Neural progenitor cell (in vitro differentiated cells): ENCODE data around the gene MEGF6. TPM values are rescaled to one million over a fixed set of nuclear protein-coding genes. Genes with fewer than 3 reads are reported as not detected.

Experiments
- DNase-seq: peaks from one replicate; pipeline ENCODE4 v3.0.0-alpha.2; 2016; ENCODE audit warnings: low spot score
- H2AFZ ChIP-seq: fragments of 200-600 bp; sonication (generic); replicated peaks from 2 replicates; pipeline ENCODE4 v1.6.1; 2016; ENCODE audit warnings: antibody characterized with exemption
- H3F3A ChIP-seq: fragments of 200-600 bp; sonication (generic); 2 replicates; pipeline ENCODE4 v1.6.1; 2016; ENCODE audit warnings: antibody characterized with exemption, low read depth
- H3K27ac ChIP-seq: fragments of 200-600 bp; sonication (generic); 2 replicates; pipeline ENCODE4 v1.5.1; 2016; ENCODE audit warnings: mild to moderate bottlenecking
- H3K27me3 ChIP-seq: fragments of 200-600 bp; sonication (generic); 2 replicates; pipeline ENCODE4 v1.6.1; 2016; ENCODE audit warnings: mild to moderate bottlenecking, moderate library complexity
- H3K36me3 ChIP-seq: fragments of 200-600 bp; sonication (generic); 2 replicates; pipeline ENCODE4 v1.5.1; 2016
- H3K4me1 ChIP-seq: fragments of 200-600 bp; sonication (generic); 2 replicates; pipeline ENCODE4 v1.6.1; 2016; ENCODE audit warnings: mixed run types
- H3K4me2 ChIP-seq: fragments of 200-600 bp; sonication (generic); 2 replicates; pipeline ENCODE4 v1.6.1; 2016
- H3K4me3 ChIP-seq: fragments of 200-600 bp; sonication (generic); 2 replicates; pipeline ENCODE4 v1.5.1; 2016
- H3K79me2 ChIP-seq: fragments of 200-600 bp; sonication (generic); 2 replicates; pipeline ENCODE4 v1.6.1; 2016; ENCODE audit warnings: low read depth
- H3K9ac ChIP-seq: fragments of 200-600 bp; sonication (generic); 2 replicates; pipeline ENCODE4 v1.6.1; 2016
- H3K9me3 ChIP-seq: fragments of 200-600 bp; sonication (generic); 2 replicates; pipeline ENCODE4 v1.5.1; 2016; ENCODE audit warnings: low read depth
- H4K20me1 ChIP-seq: fragments of 200-600 bp; sonication (generic); 2 replicates; pipeline ENCODE4 v1.6.1; 2016; ENCODE audit warnings: low read depth
- H3K27ac Mint-ChIP-seq: 3 replicates; pipeline ENCODE4 v1.8.0; 2021; ENCODE audit warnings: mixed read lengths
- H3K27me3 Mint-ChIP-seq: 2 replicates; pipeline ENCODE4 v1.8.0; 2022; ENCODE audit warnings: low read depth, mild to moderate bottlenecking, inconsistent platforms, moderate library complexity, mixed read lengths; ENCODE audit not compliant: insufficient read depth
- H3K36me3 Mint-ChIP-seq: 3 replicates; pipeline ENCODE4 v1.8.0; 2021; ENCODE audit warnings: mixed read lengths
- H3K4me1 Mint-ChIP-seq: 3 replicates; pipeline ENCODE4 v1.8.0; 2021; ENCODE audit warnings: mixed read lengths
- H3K4me3 Mint-ChIP-seq: 3 replicates; pipeline ENCODE4 v1.8.0; 2021; ENCODE audit warnings: mild to moderate bottlenecking, moderate library complexity, mixed read lengths
- H3K9me3 Mint-ChIP-seq: 3 replicates; pipeline ENCODE4 v1.8.0; 2020; ENCODE audit warnings: mixed read lengths
- EZH2 ChIP-seq: fragments of 200-600 bp; sonication (generic); IDR thresholded peaks from 2 replicates; pipeline ENCODE4 v1.6.1; 2017; ENCODE audit warnings: antibody characterized with exemption, mild to moderate bottlenecking, moderate library complexity
- EZH2phosphoT487 ChIP-seq: fragments of 200-600 bp; sonication (generic); IDR thresholded peaks from 2 replicates; pipeline ENCODE4 v1.6.1; 2017; ENCODE audit warnings: antibody characterized with exemption
- total RNA-seq: library from RNA; depleted of rRNA; stranded (reverse); fragments of >200 nt; gene quantifications from 2 replicates; pipeline ENCODE4 v1.2.3, GENCODE V29; 2015; ENCODE audit warnings: low replicate concordance
- TF ChIP-seq, protein P1 (sequence below): fragments of 200-600 bp; sonication (generic); IDR thresholded peaks from 2 replicates; pipeline ENCODE4 v1.5.1; 2017; ENCODE audit warnings: antibody characterized with exemption, mild to moderate bottlenecking

MEGF6 gene
- total RNA-seq, 1 donor from 2014 or later = 1.7 TPM

- H2AFZ ChIP-seq = no peak overlapping the region
- no peak overlapping the region for H3K9ac ChIP-seq
- no peaks in the 10 kb centered on the region for H3F3A ChIP-seq
- H3K27ac ChIP-seq = no peak overlapping the region
- H3K79me2 ChIP-seq = no peaks in the 10 kb centered on the region
- no peak overlapping the region for H3K4me3 Mint-ChIP-seq
- H3K4me2 ChIP-seq = no peak overlapping the region
- peaks cover 6% of the 10 kb centered on the region for H3K36me3 Mint-ChIP-seq
- H3K9me3 ChIP-seq = no peaks in the 10 kb centered on the region
- H3K27me3 ChIP-seq = no peaks in the 10 kb centered on the region
- no peaks in the 10 kb centered on the region for H4K20me1 ChIP-seq
- no peak overlapping the region for H3K4me3 ChIP-seq
- no peaks in the 10 kb centered on the region for H3K4me1 ChIP-seq
- peaks cover 4% of the 10 kb centered on the region for H3K27me3 Mint-ChIP-seq
- TF ChIP-seq EZH2phosphoT487 (no peak), EZH2 (no peak)
- TF ChIP-seq, protein P1, sequence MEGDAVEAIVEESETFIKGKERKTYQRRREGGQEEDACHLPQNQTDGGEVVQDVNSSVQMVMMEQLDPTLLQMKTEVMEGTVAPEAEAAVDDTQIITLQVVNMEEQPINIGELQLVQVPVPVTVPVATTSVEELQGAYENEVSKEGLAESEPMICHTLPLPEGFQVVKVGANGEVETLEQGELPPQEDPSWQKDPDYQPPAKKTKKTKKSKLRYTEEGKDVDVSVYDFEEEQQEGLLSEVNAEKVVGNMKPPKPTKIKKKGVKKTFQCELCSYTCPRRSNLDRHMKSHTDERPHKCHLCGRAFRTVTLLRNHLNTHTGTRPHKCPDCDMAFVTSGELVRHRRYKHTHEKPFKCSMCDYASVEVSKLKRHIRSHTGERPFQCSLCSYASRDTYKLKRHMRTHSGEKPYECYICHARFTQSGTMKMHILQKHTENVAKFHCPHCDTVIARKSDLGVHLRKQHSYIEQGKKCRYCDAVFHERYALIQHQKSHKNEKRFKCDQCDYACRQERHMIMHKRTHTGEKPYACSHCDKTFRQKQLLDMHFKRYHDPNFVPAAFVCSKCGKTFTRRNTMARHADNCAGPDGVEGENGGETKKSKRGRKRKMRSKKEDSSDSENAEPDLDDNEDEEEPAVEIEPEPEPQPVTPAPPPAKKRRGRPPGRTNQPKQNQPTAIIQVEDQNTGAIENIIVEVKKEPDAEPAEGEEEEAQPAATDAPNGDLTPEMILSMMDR = no peak
- no peaks in the 10 kb centered on the region for H3K36me3 ChIP-seq
- no peak for DNase-seq
- peaks cover 8% of the 10 kb centered on the region for H3K9me3 Mint-ChIP-seq
- no peaks in the 10 kb centered on the region for H3K4me1 Mint-ChIP-seq
- H3K27ac Mint-ChIP-seq = no peak overlapping the region
Observed at GRCh38 chr1:3483380-3483779, 127.9 kb downstream of the MEGF6 start.

GRCh38 chr1:3482378-3482849, 128.9 kb downstream of the MEGF6 start:
- Histone ChIP-seq H3K27me3 (no peaks in the 10 kb centered on the region), H3K9me3 (no peaks in the 10 kb centered on the region), H2AFZ (no peak overlapping the region), H3K4me1 (no peaks in the 10 kb centered on the region), H3K79me2 (no peaks in the 10 kb centered on the region), H4K20me1 (no peaks in the 10 kb centered on the region), H3K36me3 (no peaks in the 10 kb centered on the region), H3F3A (no peaks in the 10 kb centered on the region), H3K9ac (no peak overlapping the region), H3K27ac (no peak overlapping the region), H3K4me3 (no peak overlapping the region), H3K4me2 (no peak overlapping the region)
- TF ChIP-seq EZH2phosphoT487 (no peak), EZH2 (no peak)
- TF ChIP-seq, protein P1 = no peak
- Mint-ChIP-seq H3K4me3 (no peak overlapping the region), H3K9me3 (peaks cover 2% of the 10 kb centered on the region), H3K27me3 (peaks cover 4% of the 10 kb centered on the region), H3K36me3 (peaks cover 1% of the 10 kb centered on the region), H3K4me1 (no peaks in the 10 kb centered on the region), H3K27ac (no peak overlapping the region)
- DNase-seq = no peak

DNA sequence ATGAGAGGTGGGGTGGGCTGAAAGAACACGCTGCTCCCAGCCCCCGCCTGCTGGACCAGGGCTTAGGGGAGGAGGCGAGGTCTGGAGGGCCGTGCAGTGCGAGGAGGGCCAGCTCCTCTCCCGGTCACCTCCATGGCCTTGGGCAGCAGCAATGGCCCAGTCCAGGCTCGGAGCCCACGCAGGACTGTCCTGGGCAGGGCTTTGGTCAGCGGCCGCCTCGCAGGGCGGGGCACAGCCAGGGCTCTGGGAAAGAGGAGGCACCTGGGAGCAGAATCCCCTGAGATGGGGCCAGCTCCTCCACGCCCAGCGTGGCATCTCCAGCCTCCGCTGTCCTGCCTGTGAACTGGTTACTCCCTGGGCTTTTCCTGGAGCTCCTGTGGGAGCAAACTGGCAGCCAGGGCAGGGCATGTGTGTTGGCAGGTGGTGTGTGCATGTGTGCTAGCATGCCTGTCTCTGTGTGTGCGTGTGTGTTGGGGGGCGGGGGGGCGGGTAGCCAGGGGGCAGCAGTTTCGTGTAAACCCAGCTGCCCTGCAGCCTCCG, 129.4 kb downstream of the MEGF6 start:
- no peaks in the 10 kb centered on the region for H4K20me1 ChIP-seq
- no peaks in the 10 kb centered on the region for H3K4me1 ChIP-seq
- no peak overlapping the region for H3K27ac Mint-ChIP-seq
- no peaks in the 10 kb centered on the region for H3K36me3 Mint-ChIP-seq
- no peak overlapping the region for H3K4me2 ChIP-seq
- no peak overlapping the region for H3K4me3 ChIP-seq
- H2AFZ ChIP-seq = no peak overlapping the region
- H3K9ac ChIP-seq = no peak overlapping the region
- DNase-seq = no peak
- H3K4me3 Mint-ChIP-seq = no peak overlapping the region
- peaks cover 2% of the 10 kb centered on the region for H3K27me3 Mint-ChIP-seq
- no peaks in the 10 kb centered on the region for H3F3A ChIP-seq
- no peaks in the 10 kb centered on the region for H3K4me1 Mint-ChIP-seq
- no peak overlapping the region for H3K27ac ChIP-seq
- no peaks in the 10 kb centered on the region for H3K36me3 ChIP-seq
- no peaks in the 10 kb centered on the region for H3K9me3 ChIP-seq
- H3K27me3 ChIP-seq = no peaks in the 10 kb centered on the region
- H3K79me2 ChIP-seq = no peaks in the 10 kb centered on the region
- peaks cover 2% of the 10 kb centered on the region for H3K9me3 Mint-ChIP-seq
- TF ChIP-seq, protein P1 = no peak
- no peak for TF ChIP-seq EZH2
- no peak for TF ChIP-seq EZH2phosphoT487
